ENCODE results near the gene ASTN2.

ASTN2 gene

DNA sequence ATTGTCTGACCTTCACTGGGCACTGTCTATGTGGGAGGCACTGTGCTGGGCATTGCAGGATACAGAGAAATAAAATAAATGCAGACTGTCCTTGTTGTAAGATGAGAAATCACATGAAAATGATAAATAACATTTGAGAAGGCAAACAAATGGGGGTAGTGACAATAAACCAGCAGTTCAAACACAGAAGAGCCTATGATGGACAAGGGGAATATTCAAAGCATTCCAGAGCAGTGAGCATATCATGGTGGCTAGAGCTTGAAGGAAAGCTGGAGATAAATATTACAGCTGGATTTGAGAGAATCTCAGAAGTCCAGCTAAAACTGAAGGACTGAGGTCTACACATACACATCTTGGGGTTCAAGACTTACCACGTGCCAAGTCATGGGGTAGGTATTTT, 209.9 kb downstream of the ASTN2 start:
- H3K36me3 ChIP-seq (ENCODE audit: insufficient read depth, low read length) = no peaks in the 10 kb centered on the region
- H3K9me3 ChIP-seq (ENCODE audit: low read length) = no peaks in the 10 kb centered on the region
- no peak overlapping the region for H3K27ac ChIP-seq (ENCODE audit: low read depth, low read length, poor library complexity, severe bottlenecking)
- no peaks in the 10 kb centered on the region for H3F3A ChIP-seq (ENCODE audit: insufficient read depth, low read length)
- no peaks in the 10 kb centered on the region for H3K79me2 ChIP-seq (ENCODE audit: insufficient read depth, low read length)
- no peak overlapping the region for H3K4me3 ChIP-seq (ENCODE audit: low read depth, low read length, poor library complexity, severe bottlenecking)
- TF ChIP-seq, protein P1, sequence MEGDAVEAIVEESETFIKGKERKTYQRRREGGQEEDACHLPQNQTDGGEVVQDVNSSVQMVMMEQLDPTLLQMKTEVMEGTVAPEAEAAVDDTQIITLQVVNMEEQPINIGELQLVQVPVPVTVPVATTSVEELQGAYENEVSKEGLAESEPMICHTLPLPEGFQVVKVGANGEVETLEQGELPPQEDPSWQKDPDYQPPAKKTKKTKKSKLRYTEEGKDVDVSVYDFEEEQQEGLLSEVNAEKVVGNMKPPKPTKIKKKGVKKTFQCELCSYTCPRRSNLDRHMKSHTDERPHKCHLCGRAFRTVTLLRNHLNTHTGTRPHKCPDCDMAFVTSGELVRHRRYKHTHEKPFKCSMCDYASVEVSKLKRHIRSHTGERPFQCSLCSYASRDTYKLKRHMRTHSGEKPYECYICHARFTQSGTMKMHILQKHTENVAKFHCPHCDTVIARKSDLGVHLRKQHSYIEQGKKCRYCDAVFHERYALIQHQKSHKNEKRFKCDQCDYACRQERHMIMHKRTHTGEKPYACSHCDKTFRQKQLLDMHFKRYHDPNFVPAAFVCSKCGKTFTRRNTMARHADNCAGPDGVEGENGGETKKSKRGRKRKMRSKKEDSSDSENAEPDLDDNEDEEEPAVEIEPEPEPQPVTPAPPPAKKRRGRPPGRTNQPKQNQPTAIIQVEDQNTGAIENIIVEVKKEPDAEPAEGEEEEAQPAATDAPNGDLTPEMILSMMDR (IDR thresholded peaks at IDR 0.05; ENCODE audit: low read length) = no peak
- TF ChIP-seq EZH2 (IDR thresholded peaks at IDR 0.05; ENCODE audit: borderline replicate concordance, low read length) = no peak
- H3K4me1 ChIP-seq (ENCODE audit: insufficient read depth, low read length, severe bottlenecking) = no peaks in the 10 kb centered on the region
- no peaks in the 10 kb centered on the region for H3K9me2 ChIP-seq (ENCODE audit: low read depth, low read length)
- H3K27me3 ChIP-seq (ENCODE audit: insufficient read depth, low read length) = no peaks in the 10 kb centered on the region
- no peak overlapping the region for H3K4me2 ChIP-seq (ENCODE audit: low read length)
- no peak overlapping the region for H2AFZ ChIP-seq (ENCODE audit: low read length)
- no peak overlapping the region for H3K9ac ChIP-seq (ENCODE audit: low read length)
- H4K20me1 ChIP-seq (ENCODE audit: insufficient read depth, low read length) = no peaks in the 10 kb centered on the region

DNA sequence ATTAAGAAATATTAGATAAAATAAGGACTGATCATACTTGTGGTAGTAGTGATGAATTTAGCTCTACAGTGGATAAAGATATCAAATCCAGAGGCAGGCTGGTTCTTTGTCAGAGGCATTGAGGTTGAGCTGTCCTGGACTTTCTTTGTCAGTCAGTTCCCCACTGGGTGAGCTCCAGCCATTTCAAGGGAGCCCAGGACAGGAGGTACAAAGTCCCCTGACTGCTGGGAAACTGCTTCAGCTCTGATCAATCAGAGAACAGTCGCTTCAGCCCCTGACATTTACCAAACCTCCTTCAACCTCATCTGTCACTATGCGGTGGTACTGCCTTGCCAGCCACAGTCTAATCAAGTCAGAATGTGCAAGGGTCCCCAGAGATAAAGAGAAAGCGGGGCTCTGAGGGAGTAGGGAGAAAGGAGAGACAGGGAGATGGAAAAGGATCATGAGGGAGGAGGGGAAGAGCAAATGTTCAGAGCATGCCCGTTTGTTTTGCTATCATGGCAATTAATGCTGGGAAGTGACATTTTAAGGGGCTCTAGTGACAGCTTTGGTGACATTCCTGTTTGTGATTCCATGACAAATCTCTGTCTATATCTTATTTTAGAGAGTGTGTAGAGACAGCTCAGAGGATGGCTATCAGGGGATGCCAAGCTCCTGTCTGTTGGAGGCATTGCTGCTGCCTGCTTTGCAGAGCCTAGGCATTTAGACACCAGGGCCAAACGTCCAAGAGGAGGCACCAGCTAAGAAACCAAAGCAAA, 223.2 kb downstream of the ASTN2 start:
- Histone ChIP-seq H3K79me2 (ENCODE audit: insufficient read depth, low read length) (no peaks in the 10 kb centered on the region), H3F3A (ENCODE audit: insufficient read depth, low read length) (no peaks in the 10 kb centered on the region), H3K9ac (ENCODE audit: low read length) (no peak overlapping the region), H2AFZ (ENCODE audit: low read length) (no peak overlapping the region), H3K9me3 (ENCODE audit: low read length) (no peaks in the 10 kb centered on the region), H3K4me3 (ENCODE audit: low read depth, low read length, poor library complexity, severe bottlenecking) (no peak overlapping the region), H3K9me2 (ENCODE audit: low read depth, low read length) (no peaks in the 10 kb centered on the region), H3K36me3 (ENCODE audit: insufficient read depth, low read length) (no peaks in the 10 kb centered on the region), H3K27me3 (ENCODE audit: insufficient read depth, low read length) (no peaks in the 10 kb centered on the region), H3K4me1 (ENCODE audit: insufficient read depth, low read length, severe bottlenecking) (no peaks in the 10 kb centered on the region), H4K20me1 (ENCODE audit: insufficient read depth, low read length) (no peaks in the 10 kb centered on the region), H3K27ac (ENCODE audit: low read depth, low read length, poor library complexity, severe bottlenecking) (no peak overlapping the region), H3K4me2 (ENCODE audit: low read length) (no peak overlapping the region)
- TF ChIP-seq, protein P1 (IDR thresholded peaks at IDR 0.05; ENCODE audit: low read length) = no peak
- no peak for TF ChIP-seq EZH2 (IDR thresholded peaks at IDR 0.05; ENCODE audit: borderline replicate concordance, low read length)

DNA sequence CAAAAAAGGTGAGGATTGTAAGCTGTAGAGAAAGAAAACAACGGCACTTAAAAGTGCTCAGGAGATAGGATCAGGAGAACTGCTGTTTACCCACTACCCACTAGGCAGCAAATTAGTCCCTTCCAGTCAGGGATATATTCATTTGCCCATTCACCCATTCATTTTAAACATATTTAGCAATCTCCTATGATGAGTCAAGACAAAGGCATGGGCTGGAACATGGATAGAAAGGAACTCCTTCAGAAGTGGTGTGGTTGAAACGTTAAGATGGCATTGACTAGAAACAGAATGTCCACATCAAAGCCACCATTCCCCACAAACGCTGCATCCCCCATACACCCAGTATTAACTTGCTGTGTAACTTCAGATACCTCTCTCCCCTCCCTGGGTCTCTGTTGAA, 225.7 kb downstream of the ASTN2 start:
- Histone ChIP-seq H3K9me2 (ENCODE audit: low read depth, low read length) (no peaks in the 10 kb centered on the region), H3K4me1 (ENCODE audit: insufficient read depth, low read length, severe bottlenecking) (no peaks in the 10 kb centered on the region), H3K27ac (ENCODE audit: low read depth, low read length, poor library complexity, severe bottlenecking) (no peak overlapping the region), H3K9ac (ENCODE audit: low read length) (no peak overlapping the region), H3K27me3 (ENCODE audit: insufficient read depth, low read length) (no peaks in the 10 kb centered on the region), H4K20me1 (ENCODE audit: insufficient read depth, low read length) (no peaks in the 10 kb centered on the region), H3K9me3 (ENCODE audit: low read length) (no peaks in the 10 kb centered on the region), H3K4me3 (ENCODE audit: low read depth, low read length, poor library complexity, severe bottlenecking) (no peak overlapping the region), H3F3A (ENCODE audit: insufficient read depth, low read length) (no peaks in the 10 kb centered on the region), H3K4me2 (ENCODE audit: low read length) (no peak overlapping the region), H2AFZ (ENCODE audit: low read length) (no peak overlapping the region), H3K79me2 (ENCODE audit: insufficient read depth, low read length) (no peaks in the 10 kb centered on the region), H3K36me3 (ENCODE audit: insufficient read depth, low read length) (no peaks in the 10 kb centered on the region)
- TF ChIP-seq, protein P1 (IDR thresholded peaks at IDR 0.05; ENCODE audit: low read length) = no peak
- no peak for TF ChIP-seq EZH2 (IDR thresholded peaks at IDR 0.05; ENCODE audit: borderline replicate concordance, low read length)

Measured in OCI-LY1 (cell line).